HG03108 (cell line): ENCODE data around the gene ASTN1.

Experiments used
- ATAC-seq: cut with Tn5 transposase; IDR thresholded peaks from one replicate; pipeline ENCODE4 v1.9.1; 2021; ENCODE audit warnings: moderate library complexity; ENCODE audit not compliant: unreplicated experiment

ASTN1 gene

DNA sequence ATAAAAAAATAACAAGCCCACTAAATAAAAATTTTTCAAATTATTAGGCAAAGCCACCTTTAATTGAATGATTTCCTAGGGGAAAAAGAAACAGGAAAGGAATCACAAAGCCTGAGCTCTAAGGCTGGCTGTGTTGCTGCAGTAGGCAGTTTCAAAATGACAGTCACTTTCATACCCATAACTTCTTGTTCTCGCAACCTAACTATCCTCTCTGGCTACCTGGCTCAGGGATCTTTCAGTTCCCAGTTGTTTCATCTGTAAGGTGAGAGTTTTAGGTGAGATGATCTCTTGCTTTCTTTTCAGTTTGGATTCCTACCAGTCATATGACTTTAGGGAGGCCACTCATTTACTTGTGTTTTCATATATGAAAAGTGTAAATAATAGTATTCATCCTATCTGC lies 226.1 kb downstream of the ASTN1 start:
- ATAC-seq = no peak

DNA sequence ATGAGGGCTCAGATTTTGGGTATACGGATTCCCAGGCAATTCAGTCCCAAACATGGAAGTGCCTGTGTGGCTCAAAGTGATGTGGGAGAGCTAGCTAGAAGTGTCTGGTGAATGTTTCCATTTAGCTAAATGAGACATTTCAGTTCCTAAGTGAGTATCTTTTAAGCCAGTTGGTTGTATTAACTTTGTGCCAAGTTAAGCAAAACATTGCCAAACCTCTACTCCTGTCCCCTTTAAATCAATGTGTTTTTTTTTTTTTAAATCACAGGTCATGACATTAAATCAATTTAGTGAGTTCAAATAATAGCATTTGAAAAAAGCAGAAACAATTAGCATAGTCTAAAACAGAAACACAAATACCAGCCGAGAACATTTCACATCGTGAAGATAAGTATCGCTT lies 230.1 kb downstream of the ASTN1 start:
- ATAC-seq = no peak

DNA sequence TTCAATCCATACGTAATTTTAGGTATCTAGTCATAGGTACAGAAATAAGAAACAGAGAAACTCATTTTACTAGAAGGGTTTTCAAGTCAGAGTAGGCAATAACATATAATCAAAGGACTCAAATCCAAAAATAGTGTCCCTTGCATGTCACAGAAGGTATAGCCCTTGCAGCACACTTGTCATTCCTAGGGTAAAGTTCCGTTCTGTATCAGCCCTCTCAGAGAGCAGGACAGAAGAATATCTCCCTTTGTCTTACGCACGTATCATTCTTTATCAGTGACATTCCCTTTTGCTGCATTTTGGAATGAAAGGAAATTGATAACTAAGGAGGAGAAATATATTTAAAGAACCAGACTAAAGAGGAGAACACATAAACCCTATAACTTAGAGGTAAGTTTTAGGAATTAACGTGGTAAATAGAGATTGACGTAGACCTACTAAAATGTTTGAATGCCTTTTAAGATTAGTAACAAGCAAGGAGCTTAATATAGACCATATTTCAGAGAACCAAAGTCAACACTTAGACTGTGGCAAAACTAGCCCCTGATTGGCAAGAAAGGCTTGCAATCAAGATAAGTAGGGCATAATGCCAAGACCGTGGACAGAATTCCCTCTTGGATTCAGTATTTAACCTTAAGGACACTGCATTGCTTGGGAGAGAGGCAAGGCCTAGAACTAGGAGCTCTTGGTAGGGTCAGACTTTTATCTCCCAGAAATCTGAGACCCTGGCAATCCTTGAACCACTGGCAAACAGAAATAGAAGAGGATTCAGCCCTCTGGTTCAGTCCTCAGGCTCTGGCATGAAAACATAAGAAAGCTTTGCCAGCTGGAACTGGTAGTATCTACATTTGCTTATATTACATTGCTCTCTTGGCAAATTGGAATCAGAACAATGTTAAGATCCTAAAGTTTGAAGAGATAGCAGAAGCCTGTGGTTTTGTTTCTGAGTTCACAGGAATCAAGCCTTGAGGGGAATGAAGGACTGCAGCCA lies 232.1 kb downstream of the ASTN1 start:
- no peak for ATAC-seq

DNA sequence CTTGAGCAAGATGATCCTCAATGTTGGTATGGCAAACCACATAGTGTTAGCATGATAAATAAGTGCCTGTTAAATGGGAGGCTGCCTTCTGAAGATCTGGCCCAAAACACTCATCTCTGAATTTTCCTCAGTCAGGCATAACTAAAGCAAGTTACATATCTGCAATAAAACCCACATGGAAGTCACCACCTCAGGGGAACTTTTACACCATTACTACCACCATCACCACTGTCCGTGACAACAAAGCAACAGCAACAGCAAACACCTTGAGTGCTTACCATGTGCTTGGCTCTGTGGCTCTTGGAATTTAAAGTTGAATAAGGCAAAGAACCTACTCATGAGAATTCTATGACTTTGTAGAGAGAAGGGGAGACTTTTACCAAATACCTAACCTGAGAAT lies 233.0 kb downstream of the ASTN1 start:
- ATAC-seq = no peak

DNA sequence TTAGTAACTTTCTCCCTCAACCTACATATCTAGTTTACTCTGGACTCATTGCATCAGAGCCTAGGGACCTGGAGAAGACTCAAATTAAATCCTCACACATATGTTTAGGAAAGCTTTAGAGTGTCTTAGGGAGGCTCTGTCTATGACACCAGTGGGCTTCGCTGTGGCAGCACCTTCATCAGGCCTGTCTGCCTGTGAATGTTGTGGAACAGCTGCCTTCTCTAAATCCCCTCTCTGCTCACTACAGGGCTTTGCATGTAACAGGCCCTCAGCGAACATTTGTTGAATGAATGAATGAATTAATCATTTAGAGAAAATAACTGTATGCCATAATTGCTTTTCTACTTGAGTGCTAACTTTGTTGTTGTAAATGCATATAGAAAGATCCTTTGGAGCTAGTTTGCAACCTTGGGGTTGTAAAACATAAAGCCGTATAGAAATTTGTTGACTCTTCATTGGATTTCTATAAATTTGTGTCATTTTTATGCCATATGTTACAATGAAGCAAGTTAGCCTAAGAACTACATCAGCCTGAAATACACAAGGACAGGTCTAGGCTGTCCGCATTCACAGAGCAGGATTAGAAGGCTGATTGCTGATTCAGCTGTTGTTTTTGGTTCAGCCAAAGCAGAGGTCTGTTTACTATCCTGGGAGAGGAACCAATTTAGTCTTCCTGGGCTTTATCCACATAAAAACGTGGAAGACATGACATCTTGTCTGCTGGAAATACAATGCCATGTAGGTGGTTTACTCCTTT lies 238.0 kb downstream of the ASTN1 start:
- ATAC-seq = no peak

DNA sequence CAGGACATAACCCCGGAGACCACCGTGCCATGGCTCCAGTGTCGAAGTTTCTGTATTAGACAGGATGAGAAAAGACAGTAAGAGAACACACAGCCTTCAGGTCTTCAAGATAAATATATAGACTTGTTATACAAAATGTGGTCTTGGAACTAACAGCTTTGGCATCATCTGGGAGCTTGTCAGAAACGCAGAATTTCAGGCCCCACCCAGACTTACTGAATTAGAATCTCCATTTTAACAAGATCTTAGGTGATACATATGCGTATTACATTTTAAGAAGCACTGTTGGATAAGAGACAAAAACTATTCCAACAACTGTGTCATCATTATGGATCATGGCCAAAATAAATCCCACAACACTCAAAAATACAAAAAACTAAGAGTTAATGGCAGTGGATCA lies 239.3 kb downstream of the ASTN1 start:
- ATAC-seq = no peak

DNA sequence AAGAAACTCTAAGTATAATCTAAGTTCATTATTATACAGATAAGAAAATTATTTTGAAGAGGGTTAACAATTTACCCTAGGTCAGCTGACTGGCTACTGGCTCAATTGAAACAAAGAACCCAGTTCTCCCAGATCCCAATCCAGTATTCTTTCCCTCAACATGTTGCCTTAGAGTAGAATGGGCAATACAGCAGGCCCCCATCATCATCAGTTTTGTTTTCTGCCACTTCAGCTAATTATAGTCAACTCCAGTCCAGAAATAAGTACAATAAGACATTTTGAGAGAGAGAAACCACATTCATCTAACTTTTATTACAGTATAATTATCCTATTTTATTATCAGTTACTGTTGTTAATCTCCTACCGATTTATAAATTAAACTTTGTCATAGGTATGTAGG lies 241.2 kb downstream of the ASTN1 start:
- no peak for ATAC-seq

DNA sequence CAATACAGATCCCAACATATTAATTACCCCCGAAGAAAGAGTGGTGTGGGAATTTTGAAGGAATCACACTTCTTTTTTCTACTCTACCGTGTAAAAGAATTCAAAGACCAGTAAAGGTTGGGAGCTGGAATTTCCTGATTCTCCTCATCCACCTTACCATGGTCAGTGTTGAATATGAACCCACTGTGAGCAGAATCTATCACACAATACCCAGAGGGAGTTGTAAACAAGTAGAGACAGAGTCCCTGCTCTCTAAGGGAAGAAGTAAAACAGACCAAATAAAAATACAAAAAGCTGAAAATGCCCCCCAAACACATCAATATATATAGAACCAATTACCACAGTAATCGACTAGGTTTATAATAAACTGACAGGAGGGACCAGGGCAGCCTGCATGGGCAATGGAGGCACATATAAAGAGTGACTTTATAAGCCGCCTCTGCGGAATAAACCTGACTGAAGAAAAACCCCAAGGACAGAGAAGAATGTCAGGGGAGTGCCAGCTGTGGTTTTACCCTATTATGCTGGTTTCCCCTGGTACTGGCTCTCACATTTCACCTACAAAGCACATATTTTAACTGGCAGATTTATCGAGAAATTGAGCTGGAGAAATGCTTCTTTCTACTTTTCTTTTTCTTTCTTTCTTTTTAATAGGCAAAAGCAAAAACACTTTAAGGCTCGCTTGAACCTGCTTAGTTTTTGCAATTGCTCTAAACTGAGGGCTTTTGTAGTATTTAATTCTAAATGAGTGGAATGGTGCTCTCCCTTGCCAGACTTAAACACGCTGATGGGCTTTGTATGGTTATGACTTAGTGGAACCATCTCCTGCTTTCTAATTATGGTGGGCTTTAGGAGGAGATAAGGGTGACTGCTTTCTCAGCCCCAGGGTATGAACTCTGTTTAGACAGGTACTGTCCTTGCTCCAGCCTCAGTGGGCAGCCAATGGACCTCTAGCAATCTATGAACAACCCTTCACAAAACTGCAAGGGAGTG lies 244.8 kb downstream of the ASTN1 start:
- no peak for ATAC-seq

DNA sequence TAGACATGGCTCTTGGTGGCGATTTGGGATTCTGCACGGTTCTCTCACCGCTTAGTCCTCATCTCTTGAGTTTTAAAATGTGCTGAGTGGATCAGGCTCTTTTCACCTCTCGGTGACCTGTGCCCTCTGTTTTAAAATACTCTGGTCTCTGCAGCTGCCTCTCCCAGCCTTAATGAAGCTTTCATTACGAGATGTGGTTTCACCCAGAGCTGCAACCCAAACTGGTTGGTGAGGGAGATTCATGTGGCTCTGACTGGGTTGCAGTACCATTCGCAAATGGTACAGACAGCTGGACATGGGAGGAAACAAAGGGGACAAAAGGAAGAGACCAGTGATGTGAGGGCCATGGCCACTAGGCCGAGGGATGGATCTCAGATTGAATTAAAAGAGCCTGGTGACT lies 258.9 kb downstream of the ASTN1 start:
- no peak for ATAC-seq

DNA sequence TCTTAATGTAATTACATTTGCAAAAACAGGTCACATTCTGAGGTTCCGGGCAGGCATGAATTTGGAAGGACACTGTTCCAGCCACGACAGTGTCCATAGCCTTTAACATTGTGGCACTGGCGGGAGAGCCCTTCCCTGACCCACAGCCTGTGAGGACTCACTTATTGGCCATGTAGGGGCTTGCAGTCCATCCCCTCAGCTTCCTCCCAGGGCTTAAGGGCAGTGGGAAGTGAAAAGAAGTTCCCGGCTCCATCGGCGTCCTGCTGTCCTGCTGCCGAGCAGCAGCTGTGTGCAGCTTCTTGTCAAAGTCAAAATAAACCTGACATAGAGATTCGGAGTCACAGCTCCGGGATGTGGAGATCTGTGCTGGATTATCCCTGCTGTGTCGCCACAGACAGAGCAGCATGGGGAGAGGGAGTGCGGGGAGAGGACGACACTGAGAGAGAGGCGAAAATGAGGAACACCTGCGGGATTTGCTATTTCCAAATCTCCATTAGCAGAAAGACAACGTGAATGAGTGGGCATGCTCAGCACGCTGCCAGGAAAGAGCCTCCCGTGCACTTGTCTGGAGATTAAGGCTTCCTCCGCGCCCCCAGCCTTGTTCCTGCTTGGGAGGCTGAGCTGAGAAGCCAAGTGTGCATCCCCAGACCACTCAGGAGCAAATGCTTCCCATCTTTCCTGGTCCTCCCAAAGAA lies 260.3 kb downstream of the ASTN1 start:
- no peak for ATAC-seq

DNA sequence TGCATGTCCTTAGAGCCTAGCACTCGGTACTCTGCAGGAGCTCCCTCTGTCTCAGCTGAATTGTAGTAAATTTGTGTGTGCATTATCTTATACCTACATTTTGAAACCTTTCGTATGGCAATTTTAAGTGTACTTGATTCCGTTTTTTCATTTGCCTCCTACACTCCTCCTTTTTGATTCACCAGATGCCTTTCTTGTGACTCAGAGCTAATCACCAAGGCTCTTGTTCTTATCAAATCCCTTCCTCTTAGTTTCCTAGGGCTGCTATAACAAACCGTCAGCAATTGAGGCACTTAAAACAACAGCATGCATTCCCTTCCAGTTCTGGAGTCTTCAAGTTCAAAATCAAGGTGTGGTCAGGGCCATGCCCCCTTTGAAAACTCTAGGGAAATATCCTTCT lies 261.0 kb downstream of the ASTN1 start:
- ATAC-seq = no peak

DNA sequence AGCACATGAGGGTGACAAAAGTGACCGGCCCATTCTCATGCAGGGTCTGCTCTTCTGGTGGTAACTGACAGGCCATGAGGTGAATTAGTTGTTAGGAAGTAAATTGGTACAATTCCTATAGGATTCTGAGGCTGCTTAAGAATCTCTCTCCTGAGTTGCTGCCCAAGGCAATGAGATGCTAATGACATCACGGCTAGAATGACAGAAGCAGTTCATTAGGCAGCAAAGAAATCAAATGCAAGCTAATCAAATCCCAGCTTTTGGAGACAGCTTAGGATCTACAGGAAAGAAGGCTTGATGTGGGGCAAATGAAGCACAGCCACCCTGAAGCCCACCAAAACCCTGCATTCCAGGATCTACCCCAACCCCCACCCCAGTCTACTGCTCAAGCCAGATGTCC lies 265.2 kb downstream of the ASTN1 start:
- no peak for ATAC-seq

DNA sequence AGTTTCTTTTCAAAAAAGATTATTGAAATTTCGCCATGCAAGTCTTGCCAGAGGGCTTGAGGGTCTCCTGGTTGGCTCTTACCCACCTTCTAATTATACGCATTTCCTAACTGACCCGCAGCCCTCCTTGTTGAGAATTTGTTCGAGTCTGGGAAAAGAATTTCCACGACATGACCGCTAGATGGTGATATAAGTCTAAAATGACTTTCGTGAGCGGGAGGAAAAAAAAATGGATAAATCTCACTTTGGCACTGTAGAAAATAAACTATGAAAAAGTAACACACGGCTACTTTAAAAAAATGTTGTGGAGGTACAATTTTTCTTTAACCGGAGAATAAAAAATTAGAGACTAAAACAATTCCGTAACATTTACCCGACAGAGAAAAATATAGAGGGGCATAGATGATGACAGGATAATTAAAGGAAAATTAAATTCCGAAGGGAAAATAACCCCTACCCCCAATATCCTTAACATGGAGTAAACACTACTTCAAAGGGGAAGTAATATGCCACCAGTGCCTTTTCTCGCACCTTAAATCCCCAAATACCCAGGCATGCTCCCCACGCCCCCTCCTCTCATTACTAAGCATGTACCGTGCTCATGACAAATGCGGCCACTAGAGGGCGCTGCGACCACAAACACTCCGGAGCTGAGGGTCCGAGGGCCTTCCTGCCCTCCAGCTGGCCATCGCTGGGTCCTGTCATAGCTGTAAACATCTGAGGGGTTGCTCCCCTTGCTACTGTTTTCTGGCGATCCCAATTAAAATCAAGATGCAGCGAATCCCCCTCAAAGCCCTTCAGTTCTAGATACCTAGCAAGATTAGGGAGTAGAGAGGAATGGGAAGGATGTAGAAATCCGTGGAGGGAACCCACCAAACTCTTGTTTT lies 266.9 kb downstream of the ASTN1 start:
- no peak for ATAC-seq

DNA sequence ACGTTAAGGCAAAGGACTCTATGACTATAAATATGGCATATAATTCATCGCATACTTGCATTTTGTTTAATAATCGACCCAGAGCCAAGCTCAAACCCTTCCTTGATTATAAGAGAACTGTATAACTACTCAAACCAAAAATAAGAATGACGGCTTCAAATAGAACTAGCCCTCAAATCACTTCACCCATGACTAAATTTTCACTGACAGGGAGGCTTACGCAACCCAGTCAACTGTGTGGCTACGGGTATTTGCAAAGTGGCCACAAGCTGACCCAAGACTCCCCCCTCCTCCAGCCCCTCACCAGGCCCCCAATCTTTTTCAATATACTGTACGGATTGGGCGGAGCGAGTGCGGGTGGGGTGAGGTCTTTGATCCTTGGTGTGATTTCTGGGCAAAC lies 268.3 kb downstream of the ASTN1 start:
- no peak for ATAC-seq

DNA sequence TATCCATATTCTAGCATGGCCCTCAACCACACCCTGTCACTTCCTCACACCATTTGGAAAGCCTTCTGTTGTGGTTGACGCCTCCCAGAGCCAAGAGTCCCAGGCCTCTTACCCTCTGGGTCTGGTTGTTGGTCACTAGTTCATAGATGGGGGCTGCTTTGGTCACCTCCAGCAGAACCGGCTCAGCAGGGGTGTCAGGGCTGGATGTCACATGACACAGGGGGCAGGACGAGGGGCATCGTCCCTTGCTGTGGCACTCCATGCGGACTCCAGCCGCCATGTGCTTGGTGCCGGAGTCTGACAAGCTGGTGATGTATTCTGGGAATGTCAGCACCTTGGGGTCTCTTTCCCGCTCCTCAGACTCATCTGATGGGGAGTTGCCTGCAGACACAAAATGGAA lies 270.1 kb downstream of the ASTN1 start:
- no peak for ATAC-seq

DNA sequence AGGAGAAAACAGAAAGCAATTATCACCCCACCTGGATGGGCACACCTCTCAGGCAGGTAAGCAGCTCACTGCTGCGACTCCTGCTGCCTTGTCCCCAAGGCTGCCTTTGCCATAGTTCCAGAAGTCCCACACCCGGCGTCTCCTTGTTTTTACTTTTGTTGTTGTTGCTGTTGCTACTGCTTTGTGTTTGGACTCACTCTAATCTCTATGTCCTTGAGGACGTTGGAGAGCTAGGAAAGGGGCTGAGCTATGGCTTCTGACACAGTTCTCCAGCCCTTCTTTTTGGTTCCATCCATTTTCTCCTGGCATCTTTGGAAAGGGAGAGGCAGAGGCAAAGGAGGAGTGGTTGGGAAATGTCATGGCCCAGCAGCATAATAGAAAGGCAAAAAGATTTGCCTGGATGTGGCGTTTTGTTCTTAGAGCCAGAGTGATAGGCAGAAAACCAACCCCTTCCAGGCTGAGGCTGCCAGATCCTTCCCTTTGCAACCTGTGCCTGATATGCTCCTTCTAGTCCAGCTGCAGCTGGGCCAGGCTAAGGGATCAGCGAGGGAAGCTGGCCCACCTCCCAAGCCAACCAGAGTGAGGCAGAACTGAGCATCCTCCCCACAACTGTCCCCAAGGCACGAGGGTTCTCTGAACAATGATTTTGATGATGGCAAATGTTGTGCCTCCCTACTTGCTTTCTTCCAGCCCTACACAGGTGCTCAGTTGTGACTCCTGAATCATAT lies 270.7 kb downstream of the ASTN1 start:
- no peak for ATAC-seq

DNA sequence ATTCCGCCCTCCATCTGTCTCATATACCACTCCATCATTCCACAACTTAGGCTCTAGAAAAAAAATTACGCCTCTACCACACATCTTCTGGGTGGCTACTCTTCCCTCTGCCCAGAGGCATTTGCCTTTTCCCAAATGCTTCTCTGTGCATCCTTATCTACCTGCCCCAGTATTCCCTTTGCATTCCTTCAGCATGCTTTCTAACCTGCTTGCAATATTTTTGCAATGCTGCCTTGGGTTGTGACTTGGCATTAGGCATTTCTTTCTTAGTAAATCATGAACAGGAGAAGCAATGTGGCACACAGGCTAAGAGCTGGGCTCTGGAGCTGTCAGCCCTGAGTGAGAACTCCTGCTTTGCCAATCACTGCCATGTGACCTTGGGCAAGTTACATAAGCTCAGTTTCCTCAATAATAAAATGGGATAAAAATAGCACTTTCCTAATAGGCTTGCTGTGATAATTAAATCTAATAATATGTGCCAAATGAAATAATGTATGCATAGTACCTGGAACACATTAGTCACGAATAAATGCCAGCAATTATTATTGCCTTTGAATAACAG lies 276.0 kb downstream of the ASTN1 start:
- ATAC-seq = no peak

DNA sequence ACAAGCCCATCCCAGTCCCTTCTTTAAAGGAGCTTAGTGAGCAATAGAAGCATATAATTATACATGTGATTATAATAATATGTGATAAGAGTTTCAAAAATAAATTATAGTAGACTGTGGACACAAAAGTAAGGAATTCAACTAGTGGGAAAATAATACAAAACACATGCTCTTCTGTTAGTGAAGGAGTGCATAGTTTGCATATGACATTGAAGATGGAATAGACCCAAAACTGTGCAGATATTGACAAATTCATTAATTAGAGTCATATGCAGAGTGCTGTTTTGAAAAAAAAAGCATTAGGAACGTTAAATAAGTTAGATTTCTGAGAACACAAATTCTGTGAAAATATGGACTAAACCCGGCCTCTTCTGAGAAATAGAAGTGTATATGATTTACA lies 278.8 kb downstream of the ASTN1 start:
- ATAC-seq = no peak
